ENCODE data around the gene ATG16L1.

The ATG16L1 gene

GRCh38 chr2:233228376-233228775 lies 23.1 kb upstream of the ATG16L1 start:
- Histone ChIP-seq H3K27me3 (no peaks in the 10 kb centered on the region), H3K27ac (no peak overlapping the region), H3K4me1 (ENCODE audit: control insufficient read depth in 1 of 2, insufficient read depth in 1 of 2, low read depth in 1 of 2, low read length in 1 of 2) (peaks cover 9 to 36% of the 10 kb centered on the region in 2 experiments), H3K36me3 (no peaks in the 10 kb centered on the region), H3K4me3 (ENCODE audit: low read depth in 1 of 2, low read length in 1 of 2) (no peak overlapping the region), H3K9me3 (no peaks in the 10 kb centered on the region)
- no peak for TF ChIP-seq CTCF (IDR thresholded peaks at IDR 0.05)

- peak overlapping the region; percentile 86 for H3K27ac ChIP-seq
- H3K27me3 ChIP-seq, result no peaks in the 10 kb centered on the region
- no peak for TF ChIP-seq CTCF (IDR thresholded peaks at IDR 0.05)
- H3K4me1 ChIP-seq (ENCODE audit: control insufficient read depth in 1 of 2, insufficient read depth in 1 of 2, low read depth in 1 of 2, low read length in 1 of 2), result peaks cover 9 to 62% of the 10 kb centered on the region in 2 experiments
- no peaks in the 10 kb centered on the region for H3K9me3 ChIP-seq
- no peak overlapping the region for H3K4me3 ChIP-seq (ENCODE audit: low read depth in 1 of 2, low read length in 1 of 2)
- H3K36me3 ChIP-seq, result no peaks in the 10 kb centered on the region
Observed at GRCh38 chr2:233233618-233234230, 17.7 kb upstream of the ATG16L1 start.

- Histone ChIP-seq H3K4me1 (ENCODE audit: control insufficient read depth in 1 of 2, insufficient read depth in 1 of 2, low read depth in 1 of 2, low read length in 1 of 2) (peaks cover 9 to 62% of the 10 kb centered on the region in 2 experiments), H3K27me3 (no peaks in the 10 kb centered on the region), H3K9me3 (no peaks in the 10 kb centered on the region), H3K36me3 (no peaks in the 10 kb centered on the region), H3K4me3 (ENCODE audit: low read depth in 1 of 2, low read length in 1 of 2) (no peak overlapping the region), H3K27ac (peak overlapping the region; percentile 86)
- TF ChIP-seq CTCF (IDR thresholded peaks at IDR 0.05), result no peak
Observed at GRCh38 chr2:233234264-233234663, 17.2 kb upstream of the ATG16L1 start.

- Histone ChIP-seq H3K27me3 (no peaks in the 10 kb centered on the region), H3K4me1 (ENCODE audit: control insufficient read depth in 1 of 2, insufficient read depth in 1 of 2, low read depth in 1 of 2, low read length in 1 of 2) (peaks cover 11 to 67% of the 10 kb centered on the region in 2 experiments), H3K9me3 (no peaks in the 10 kb centered on the region), H3K27ac (peak overlapping the region; percentile 86), H3K36me3 (no peaks in the 10 kb centered on the region), H3K4me3 (ENCODE audit: low read depth in 1 of 2, low read length in 1 of 2) (no peak overlapping the region)
- TF ChIP-seq CTCF (IDR thresholded peaks at IDR 0.05), result no peak
Observed at GRCh38 chr2:233234996-233235395, 16.5 kb upstream of the ATG16L1 start.

GRCh38 chr2:233235977-233236376 lies 15.5 kb upstream of the ATG16L1 start:
- Histone ChIP-seq H3K9me3 (no peaks in the 10 kb centered on the region), H3K4me1 (ENCODE audit: control insufficient read depth in 1 of 2, insufficient read depth in 1 of 2, low read depth in 1 of 2, low read length in 1 of 2) (peaks cover 15 to 67% of the 10 kb centered on the region in 2 experiments), H3K27me3 (no peaks in the 10 kb centered on the region), H3K36me3 (no peaks in the 10 kb centered on the region), H3K27ac (no peak overlapping the region), H3K4me3 (ENCODE audit: low read depth in 1 of 2, low read length in 1 of 2) (no peak overlapping the region)
- no peak for TF ChIP-seq CTCF (IDR thresholded peaks at IDR 0.05)
